NCI-H345 (cell line): ENCODE measurements around the gene LPP.
A peak's percentile ranks its signal among the peaks of the same experiment; 100 is the strongest.

Source experiments
- DNase-seq: peaks from one replicate; lab custom pipeline; 2025; lab: John Stamatoyannopoulos, UW

LPP gene

DNA sequence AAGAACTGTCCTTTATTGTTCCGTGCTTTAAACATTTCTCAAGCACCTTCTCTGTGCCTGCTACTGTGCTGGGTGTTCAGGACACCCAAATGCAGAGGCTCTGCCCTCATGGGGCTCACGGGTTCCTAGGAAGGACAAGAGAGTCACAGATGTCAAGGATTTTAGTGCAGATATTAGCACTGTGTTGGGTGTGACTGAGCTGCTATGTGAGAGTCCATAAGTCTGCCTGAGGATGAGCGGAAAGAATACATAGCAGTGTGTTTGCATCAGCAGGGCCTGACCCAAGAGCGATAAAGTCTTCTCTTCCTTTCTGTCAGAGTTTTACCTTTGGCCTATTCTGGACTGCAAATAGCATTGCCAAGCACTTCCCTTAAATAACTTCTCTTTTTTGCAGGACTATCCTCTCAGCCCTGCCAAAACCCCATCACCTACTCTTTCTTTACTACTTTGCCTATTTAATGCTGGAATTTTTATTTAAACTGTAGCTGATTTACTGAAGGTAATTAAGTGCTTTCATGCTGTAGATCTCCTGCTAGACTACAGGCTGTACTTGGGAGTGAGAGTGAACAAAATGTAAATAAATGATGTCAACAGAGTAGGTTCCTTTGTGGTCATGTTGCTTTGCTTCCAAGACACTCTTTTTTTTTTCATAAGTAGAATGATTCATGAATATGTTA lies 558.4 kb downstream of the LPP start:
- DNase-seq = no peak

DNA sequence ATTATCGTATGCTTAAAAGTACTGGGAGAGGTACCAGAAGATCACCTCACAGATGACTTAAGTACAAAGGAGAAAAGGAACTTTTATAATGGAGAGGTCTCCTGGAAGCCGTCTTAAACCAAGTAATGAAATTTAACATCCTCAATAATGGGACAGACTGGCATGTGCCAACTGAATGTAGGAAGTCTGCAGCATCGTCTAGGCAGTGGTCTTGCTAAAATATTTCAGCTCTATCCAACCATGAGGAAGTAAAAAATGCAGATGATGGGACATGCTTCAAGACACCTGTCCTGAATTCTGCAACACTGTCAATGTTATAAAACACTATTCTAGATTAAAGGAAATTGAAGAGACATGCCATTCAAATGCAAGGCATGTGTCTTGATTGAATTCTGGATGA lies 559.0 kb downstream of the LPP start:
- no peak for DNase-seq

DNA sequence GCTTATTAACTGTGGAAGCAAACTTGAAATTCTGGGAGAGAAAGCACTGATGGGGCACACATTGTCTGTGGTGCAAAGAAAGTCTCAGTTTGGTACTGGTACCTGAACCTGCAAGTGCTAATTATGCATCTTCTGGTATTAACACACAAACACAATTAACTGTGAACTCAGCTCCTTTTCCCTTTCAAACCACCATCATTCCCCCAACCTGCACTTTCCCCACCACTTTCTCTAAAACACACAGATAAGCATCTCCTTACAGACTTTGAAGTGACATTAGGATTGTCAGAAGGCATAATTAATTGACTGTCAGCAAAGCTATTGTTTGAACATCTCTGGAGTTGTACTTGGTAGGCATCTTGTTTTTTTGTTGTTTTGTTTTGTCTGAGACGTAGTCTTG lies 565.6 kb downstream of the LPP start:
- no peak for DNase-seq

DNA sequence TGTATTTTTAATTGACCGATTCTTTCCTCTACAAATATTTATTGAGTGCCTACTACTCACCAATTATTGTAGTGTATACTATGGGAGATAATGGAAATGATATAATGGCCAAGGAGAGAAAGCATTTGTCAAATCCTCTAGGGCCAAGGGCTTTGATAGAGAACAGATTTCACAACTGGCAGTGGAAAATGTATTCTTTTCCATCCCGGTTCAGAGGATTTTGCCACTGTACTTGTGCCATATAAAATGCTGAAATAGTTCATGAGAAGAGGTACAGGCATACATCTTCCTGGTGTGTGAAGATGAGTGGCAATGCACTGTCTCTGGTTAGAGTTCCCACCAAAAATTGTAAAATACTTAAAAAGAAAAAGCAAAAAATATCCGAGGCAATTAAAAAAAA lies 566.3 kb downstream of the LPP start:
- peak; percentile 8 for DNase-seq

DNA sequence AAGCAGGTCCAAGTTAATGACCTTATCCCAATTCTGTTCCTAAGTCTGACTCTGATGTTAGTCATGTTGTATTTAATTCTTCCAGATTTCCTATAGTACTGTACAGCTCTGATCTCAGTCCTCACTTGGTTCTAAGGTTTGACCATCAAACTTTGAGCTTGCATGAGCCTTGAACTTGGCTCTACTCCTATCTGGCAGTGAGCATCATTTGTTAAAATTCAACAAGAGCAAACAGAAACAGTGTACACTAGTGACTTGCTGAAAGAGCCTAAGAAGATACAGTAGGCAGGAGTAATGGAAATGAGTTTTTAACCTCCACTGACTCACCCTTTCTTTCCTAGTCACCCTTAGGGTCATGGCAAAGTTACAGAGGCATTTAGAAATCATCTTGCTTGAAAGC lies 566.7 kb downstream of the LPP start:
- no peak for DNase-seq

DNA sequence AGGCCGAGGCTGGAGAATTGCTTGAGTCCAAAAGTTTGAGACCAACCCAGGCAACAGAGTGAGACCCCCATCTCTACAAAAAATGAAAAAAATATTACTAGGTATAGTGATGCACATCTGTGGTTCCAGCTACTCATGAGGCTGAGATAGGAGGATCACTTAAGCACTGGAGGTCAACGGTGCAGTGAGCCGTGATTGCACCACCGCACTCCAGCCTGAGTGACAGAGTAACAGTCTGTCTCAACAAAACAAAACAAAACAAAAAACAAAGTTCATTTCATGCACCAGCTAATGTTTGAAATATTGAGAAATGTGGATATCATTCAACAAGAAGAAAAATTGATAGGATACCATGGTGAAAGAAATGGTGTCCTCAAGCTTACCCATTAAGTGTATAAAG lies 567.4 kb downstream of the LPP start:
- DNase-seq = no peak

DNA sequence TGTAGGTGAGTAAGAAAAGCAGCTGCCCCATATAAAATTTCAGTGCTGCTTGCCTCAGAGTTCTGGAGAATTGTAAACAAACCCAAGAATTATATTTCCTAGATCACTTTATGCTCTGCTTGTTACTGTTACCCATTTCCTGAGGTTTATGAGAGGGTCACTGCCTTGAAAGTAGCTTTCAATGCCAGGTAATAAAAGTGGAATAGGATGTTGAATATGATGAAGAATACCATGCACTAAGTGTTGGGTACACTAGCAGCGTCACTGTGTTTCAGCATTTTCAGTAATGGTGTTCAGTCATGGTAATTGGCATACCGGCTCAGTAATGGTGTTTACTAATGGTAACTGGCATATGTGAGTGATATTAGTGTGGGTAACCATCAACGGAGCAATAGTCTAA lies 568.0 kb downstream of the LPP start:
- no peak for DNase-seq

DNA sequence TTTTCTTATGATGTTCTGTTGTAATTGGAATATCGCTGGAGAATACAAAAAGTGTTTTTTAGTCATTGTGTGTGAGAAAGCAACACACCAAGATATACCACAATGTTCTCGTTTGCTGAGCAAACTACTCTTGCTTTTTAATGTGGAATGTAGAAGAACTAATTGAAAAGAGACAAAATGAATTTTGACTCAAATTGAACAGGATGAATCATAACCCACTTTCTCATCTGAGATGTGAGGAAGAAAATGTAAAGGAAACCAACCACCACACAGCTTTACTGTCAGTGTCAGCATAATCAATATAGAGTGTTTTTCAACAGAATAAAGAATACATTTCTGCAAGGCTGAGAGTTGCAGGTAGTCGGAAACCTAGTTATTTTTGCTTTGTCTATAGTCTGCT lies 569.0 kb downstream of the LPP start:
- DNase-seq = no peak

DNA sequence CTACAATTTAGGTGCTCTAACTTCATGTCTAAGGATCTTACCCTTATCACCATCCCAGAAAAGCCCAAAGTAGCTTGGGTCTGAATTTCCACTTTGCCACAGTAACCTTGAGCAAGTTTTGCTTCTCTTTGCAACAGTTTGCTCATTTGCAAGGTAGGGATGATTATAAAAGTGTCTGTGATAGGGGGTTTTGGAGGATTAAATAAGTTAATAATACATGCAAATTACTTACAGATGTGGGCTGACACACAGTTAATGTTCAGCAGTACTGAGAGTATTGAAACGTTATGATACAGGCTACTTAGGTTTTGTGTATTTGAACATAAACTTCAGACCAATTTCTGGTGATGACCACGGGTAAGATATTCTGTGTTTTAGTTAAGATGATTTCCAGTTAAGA lies 573.1 kb downstream of the LPP start:
- DNase-seq = no peak

DNA sequence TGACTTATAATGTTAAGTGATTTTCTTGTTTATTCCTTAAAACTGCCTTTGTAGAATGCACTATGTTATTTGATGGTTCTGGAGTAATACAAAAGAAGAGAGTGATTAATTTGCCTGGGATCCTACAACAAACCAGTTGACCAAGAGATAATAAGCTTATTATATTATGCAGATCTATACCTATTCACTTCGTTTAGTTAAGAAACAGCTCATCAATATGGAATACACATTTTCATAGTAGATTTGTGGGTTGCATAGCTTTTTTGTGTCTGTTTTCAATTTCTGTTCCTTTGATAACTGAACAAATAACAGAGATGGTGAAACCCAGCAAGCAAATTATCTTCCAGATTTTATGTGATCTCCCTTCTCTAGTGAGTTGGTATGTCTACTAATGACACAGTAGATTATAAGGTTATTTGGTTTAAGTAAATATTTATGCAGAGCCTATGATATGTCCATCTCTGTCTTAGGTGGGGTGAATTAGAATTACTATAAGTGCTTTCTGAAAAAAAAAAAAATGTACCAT lies 574.5 kb downstream of the LPP start:
- DNase-seq = no peak

DNA sequence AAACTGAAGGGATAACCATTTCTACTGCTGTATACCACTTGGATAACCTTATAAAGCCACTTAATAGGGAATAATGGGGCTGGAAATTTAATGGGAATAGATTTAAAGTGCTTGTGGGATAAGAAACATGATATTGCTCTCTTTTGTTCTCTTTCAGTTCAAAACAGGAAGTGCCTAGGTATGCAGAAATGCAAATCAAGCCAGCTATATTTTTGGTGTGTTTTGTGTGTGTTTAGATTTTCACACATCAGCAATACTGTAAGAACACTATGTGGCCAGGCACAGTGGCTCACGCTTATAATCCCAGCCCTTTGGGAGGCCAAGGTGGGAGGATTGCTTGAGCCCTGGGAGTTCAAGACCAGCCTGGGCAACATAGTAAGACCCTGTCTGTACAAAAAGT lies 575.5 kb downstream of the LPP start:
- DNase-seq = no peak

DNA sequence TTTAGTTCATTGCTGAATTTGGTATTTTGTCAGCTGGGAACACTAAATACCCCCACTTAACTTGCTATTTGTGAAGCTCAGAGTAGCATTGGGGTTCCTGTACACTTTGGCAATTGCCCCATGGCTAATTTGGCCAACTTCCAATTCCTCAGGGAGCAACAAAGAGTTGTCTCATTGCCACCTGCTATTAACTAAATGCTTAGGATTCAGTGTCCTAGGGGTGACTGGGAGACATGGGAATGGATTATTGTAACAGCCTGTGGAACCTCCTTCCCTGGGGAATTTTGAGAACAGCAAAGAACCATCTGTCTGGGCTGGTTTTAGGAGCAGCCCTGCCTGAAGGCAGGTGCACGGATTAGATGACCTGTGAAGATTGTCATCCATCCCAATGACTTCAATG lies 580.4 kb downstream of the LPP start:
- DNase-seq = peak; percentile 96

DNA sequence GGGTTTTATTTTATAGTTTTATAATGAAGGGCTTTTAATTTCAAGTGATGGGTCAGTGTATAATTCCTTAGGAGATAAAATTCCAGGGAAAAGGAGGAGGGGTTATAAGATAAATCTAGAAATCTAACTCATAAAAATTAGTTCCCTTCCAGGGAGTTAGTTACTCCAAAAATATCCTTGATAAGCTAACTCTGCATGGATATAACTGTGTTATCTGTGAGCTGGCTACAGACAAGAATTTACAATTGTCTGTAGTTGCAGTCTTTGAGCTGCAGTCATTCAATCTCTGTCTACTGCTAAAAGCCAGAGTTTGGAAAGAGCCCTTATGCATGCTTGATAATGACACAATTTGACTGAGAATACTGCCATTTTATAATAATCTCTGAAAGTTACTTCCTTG lies 585.6 kb downstream of the LPP start:
- DNase-seq = no peak

DNA sequence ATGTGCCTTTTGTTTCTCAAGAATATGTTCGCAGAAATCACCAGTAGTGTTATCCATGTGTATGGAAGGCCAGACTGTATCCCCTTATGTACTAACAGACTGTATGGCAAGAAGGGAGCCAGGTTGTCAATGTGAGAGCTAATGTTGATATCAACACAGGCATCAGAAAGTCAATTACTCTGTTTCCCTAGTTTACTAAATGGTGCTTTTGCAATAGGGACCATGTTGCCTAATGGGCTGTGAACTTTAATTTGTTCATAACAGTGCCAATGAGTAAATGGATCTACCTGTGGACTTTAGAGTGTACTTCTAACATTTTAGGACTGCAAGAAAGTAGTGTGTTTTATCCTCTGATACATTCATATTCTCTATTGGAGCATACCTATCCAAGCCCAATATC lies 586.1 kb downstream of the LPP start:
- no peak for DNase-seq

DNA sequence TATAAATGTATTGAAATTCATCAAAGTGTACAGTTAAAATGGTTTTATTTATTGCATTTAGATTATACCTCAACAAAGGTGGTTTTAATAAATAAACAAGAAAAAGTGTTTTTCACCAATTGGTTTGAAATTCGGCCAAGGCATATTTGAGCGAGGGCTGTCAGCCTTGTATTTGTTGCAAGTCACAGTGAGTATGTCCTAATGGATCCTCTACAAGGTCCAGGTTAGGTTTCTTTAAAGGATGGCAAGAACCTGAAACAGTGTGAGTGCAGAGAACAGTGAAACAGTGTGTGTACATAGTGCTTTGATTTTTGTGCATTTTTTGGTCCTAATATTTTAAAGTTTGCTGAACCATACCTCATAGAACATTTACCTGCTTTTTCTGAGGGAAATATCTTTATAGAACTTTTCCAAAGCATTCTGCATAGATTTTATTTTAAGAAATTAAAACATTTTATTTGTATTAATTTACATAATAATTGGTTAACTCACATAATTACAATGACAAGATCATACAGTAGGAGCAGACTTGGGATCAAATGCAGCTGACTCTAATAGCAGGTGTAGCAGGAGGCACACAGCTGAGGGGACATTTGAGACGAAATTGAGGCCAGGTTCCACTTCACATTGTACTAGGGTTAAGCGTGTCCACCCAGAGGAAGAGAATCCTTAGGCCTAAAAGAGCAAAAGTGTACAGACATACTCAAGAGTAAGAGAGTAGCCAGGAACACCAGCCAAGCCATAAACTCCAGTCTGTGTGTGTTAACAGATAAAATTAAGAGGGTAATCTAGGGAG lies 589.0 kb downstream of the LPP start:
- no peak for DNase-seq

DNA sequence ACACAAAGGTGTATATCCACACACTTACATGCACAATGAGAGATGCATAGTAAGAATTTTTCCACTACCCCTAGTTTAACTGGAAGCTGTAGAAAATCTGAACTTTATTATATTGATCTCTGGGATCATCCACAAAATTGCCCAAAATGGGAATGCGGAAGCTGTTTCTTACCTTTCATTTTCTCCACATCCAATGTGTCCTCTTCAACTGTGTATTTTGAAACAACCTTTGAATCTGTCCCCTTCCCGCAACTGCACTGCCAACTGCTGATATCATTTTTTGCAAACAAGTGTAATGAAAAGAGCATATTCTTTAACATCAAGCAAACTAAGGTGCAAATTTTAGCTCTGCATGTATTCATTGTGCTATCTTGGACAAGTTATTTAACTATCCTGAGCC lies 590.2 kb downstream of the LPP start:
- DNase-seq = no peak

DNA sequence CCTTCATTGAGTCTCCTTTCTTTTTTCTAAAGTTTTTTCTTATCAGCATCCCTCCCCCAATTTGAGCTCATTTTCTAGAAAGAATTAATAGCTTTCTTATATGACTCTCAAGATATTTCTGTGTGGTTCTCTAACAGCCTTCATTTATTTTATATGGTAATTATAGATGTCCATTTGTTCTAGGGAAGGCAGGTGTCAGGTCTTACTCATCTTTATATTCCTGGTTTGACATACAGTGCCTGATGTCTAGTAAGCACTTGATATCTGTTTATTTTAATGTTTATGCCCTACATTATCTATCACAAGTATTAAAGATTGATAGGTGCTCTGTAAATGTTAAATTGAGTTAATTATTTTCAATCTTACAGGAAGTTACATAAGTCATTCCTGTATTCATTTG lies 591.1 kb downstream of the LPP start:
- no peak for DNase-seq

DNA sequence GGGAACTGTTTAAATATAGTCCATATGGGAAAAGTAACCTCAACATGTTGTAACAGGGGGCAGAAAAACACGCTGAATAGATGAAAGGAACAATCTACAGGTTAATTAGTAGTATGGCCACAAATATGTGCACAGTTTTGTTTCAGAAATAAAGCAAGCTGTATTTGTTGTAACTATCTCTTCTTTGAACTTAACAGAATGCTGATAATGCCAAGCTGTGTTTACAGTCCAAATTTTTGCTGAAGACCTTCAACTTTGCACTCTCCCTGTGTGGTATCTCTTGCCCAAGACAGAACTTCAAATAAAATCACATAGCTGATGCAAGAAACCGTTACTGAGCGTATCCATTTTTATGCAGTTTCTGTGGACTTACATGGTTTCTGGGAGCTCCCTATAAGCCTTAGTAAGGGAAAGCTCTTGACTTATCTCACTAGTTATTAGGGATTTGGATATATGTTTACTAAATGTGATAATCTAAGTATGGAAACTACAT lies 592.4 kb downstream of the LPP start:
- DNase-seq = no peak

DNA sequence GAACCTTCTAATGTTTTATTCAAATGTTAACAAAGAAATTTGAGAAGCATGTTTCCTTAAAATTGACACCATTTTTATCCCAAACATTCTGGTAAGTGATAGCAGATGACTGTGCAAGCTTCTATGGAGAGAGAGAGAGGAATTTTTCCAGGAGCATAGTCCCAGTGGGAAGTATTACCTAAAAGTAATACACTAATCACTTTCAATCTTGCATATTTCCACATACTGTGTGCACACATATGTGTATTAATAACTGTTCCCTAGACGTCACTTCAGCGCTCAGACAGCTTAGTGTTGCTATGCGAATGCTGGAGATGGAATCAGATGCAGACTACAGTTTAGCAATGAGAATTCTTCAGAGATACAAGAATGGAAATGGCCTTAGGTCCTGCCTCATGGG lies 593.5 kb downstream of the LPP start:
- no peak for DNase-seq

DNA sequence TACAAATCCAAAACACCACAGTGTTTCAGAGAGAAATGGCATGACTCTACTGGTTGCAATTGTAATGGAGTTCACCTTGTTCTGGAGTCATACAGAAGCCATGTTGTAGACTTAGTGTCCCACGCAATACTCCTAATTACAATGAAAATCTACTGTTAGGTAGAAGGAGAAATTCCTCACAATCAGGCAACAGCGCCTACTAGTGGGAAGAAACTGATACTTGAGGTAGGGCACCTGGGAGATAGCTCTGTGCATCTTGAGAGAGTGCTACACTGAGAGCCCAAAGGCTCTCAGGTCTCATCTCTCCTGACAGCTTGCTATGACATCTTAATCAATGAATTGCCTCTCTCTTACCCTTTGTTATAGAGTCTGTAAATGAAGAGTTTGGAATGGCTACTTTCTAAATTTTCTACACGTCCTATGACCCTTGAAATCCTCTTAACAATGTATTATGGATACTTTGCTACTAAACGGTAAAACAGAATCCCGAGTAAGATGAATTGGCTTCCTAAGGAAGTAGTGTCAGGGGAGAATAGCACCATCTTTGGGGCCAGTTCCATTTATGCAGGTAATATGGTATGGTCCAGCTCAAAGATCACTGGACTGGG lies 595.2 kb downstream of the LPP start:
- DNase-seq = no peak

DNA sequence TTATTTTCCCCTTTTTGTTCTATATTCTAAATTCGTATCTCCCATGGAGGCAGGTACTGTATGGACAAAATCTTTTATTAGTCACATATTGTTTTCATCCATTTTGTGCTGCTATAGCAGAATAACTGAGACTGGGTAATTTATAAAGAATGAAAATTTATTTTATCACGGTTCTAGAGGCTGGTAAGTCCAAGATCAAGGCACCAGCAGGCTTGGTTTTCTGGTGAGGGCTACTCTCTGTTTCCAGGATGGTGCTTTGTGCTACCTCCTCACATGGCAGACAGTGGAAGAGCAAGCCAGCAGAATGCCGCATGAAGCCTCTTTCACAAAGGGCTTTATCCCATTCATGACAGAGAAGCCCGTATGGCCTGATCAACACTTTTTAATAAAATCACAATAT lies 595.9 kb downstream of the LPP start:
- DNase-seq = no peak

DNA sequence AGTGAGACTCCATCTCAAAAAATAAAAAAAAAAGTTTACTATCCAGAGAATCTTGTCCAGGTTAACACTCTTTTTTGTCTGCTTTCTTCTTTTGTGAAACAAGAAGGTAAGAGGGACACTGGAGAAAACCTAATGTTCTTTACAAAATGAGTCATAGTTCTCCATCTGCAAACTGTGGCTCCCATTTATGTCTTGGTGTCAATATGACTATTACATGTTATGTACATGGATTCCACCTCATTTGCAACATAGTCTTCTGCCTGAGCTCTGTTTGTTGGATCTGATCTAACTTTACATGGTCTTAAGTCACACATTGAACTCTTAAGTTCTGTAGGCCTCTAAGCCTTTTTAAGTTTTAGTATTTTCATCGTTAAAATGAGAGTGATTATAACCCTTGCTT lies 596.7 kb downstream of the LPP start:
- no peak for DNase-seq

DNA sequence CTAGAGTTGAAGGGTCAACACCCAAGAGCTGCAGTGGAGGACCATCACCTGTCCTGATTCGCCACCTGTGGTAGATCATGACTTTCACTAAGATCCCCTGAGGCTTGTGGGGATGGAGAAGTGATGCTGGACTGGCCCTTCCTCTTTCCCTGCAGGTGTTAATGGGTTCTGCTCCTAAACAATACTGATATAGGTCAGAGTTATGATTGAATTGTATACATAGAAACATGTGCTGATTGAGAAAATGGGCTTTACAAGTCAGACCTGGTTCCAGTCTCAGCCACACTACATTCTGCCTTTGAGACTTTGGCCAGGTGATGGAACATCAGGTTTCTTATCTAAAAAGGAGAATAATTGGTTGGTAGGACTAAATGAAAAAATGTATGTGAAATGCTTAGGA lies 598.9 kb downstream of the LPP start:
- DNase-seq = no peak
